Measurements from ENCODE around the gene YIPF4. TPM values are rescaled to one million over a fixed set of nuclear protein-coding genes. Genes with fewer than 3 reads are reported as not detected.
"Not testable (repeated sequence)": the region's sequence is repeated elsewhere in the genome, so short reads cannot be mapped to it uniquely, and the experiment has no call there.

The YIPF4 gene
- total RNA-seq, 6 experiments from 2014 or later: 49.6 to 65.5 (median 55.2) TPM

- no peaks in the 10 kb centered on the region; the same call in 1 of the 2 replicates for H3K36me3 Mint-ChIP-seq (ENCODE audit: low read depth)
- H3K27me3 Mint-ChIP-seq (ENCODE audit: insufficient read depth): no peaks in the 10 kb centered on the region
- H3K4me3 Mint-ChIP-seq: no peak overlapping the region
- no peak overlapping the region for H3K27ac Mint-ChIP-seq
- no peak for DNase-seq
- H3K4me1 Mint-ChIP-seq (ENCODE audit: low read depth): no peaks in the 10 kb centered on the region
- TF ChIP-seq CTCF (IDR thresholded peaks at IDR 0.05): no peak
- H3K9me3 Mint-ChIP-seq: no peaks in the 10 kb centered on the region
These were observed 32.9 kb downstream of the YIPF4 start for GRCh38 chr2:32310577-32310976.

- no peaks in the 10 kb centered on the region for H3K9me3 Mint-ChIP-seq
- no peaks in the 10 kb centered on the region for H3K27me3 Mint-ChIP-seq (ENCODE audit: insufficient read depth)
- no peak overlapping the region for H3K27ac Mint-ChIP-seq
- TF ChIP-seq CTCF (IDR thresholded peaks at IDR 0.05): no peak
- no peak overlapping the region for H3K4me3 Mint-ChIP-seq
- DNase-seq: no peak
- H3K36me3 Mint-ChIP-seq (ENCODE audit: low read depth): no peaks in the 10 kb centered on the region
- no peaks in the 10 kb centered on the region for H3K4me1 Mint-ChIP-seq (ENCODE audit: low read depth)
These were observed 37.2 kb downstream of the YIPF4 start for GRCh38 chr2:32314886-32315285.

GRCh38 chr2:32328679-32329078, 51.0 kb downstream of the YIPF4 start:
- not testable (repeated sequence) for H3K9me3 Mint-ChIP-seq; H3K4me3 Mint-ChIP-seq; H3K27ac Mint-ChIP-seq; DNase-seq; H3K27me3 Mint-ChIP-seq (ENCODE audit: insufficient read depth); H3K36me3 Mint-ChIP-seq (ENCODE audit: low read depth)
- peaks cover 22% of the 10 kb centered on the region for H3K4me1 Mint-ChIP-seq (ENCODE audit: low read depth)

- not testable (repeated sequence) for DNase-seq
- peaks cover 22% of the 10 kb centered on the region for H3K4me1 Mint-ChIP-seq (ENCODE audit: low read depth)
These were observed 51.7 kb downstream of the YIPF4 start for GRCh38 chr2:32329180-32329980.

GRCh38 chr2:32330136-32330535, 52.4 kb downstream of the YIPF4 start:
- Mint-ChIP-seq H3K9me3 (no peaks in the 10 kb centered on the region), H3K27ac (peak overlapping the region; percentile 2; the same call in 1 of the 2 replicates), H3K27me3 (ENCODE audit: insufficient read depth) (no peaks in the 10 kb centered on the region), H3K4me1 (ENCODE audit: low read depth) (peaks cover 17% of the 10 kb centered on the region), H3K4me3 (no peak overlapping the region), H3K36me3 (ENCODE audit: low read depth) (no peaks in the 10 kb centered on the region)
- DNase-seq: peak; percentile 29
- TF ChIP-seq CTCF (IDR thresholded peaks at IDR 0.05): no peak

More at GRCh38 chr2:32329180-32329980, 51.7 kb downstream of the YIPF4 start:
- H3K36me3 Mint-ChIP-seq (ENCODE audit: low read depth); H3K27ac Mint-ChIP-seq; H3K27me3 Mint-ChIP-seq (ENCODE audit: insufficient read depth); H3K9me3 Mint-ChIP-seq; H3K4me3 Mint-ChIP-seq: not testable (repeated sequence)

GRCh38 chr2:32342801-32343200, 65.1 kb downstream of the YIPF4 start:
- H3K4me3 Mint-ChIP-seq: no peak overlapping the region
- H3K27me3 Mint-ChIP-seq (ENCODE audit: insufficient read depth): no peaks in the 10 kb centered on the region
- H3K9me3 Mint-ChIP-seq: no peaks in the 10 kb centered on the region
- no peaks in the 10 kb centered on the region for H3K36me3 Mint-ChIP-seq (ENCODE audit: low read depth)
- TF ChIP-seq CTCF (IDR thresholded peaks at IDR 0.05): no peak
- DNase-seq: no peak
- H3K27ac Mint-ChIP-seq: no peak overlapping the region
- no peaks in the 10 kb centered on the region for H3K4me1 Mint-ChIP-seq (ENCODE audit: low read depth)

GRCh38 chr2:32350797-32351196, 73.1 kb downstream of the YIPF4 start:
- H3K4me3 Mint-ChIP-seq; H3K4me1 Mint-ChIP-seq (ENCODE audit: low read depth); H3K9me3 Mint-ChIP-seq; H3K36me3 Mint-ChIP-seq (ENCODE audit: low read depth); H3K27me3 Mint-ChIP-seq (ENCODE audit: insufficient read depth); H3K27ac Mint-ChIP-seq; DNase-seq: not testable (repeated sequence)

Measured in HFFc6 (cell line).